IMR-90 (cell line): Measurements from ENCODE around the gene PYCR2. TPM values are rescaled to one million over a fixed set of nuclear protein-coding genes. Genes with fewer than 3 reads are reported as not detected.

Experiments used
- ATAC-seq: fragments of 200-7000 bp; cut with Tn5 transposase; 2 replicates; pipeline ENCODE4 v1.9.1; 2020; ENCODE audit warnings: low read depth, mild to moderate bottlenecking, moderate library complexity
- BruUV-seq: library from RNA; stranded (reverse); fragments of 400-500 nt; replicated peaks from 2 replicates; lab custom pipeline; 2021; lab: Mats Ljungman, UMichigan
- CTCF ChIA-PET: fragments of 300-600 bp; formaldehyde crosslinking; extraction: SDS; loops from one replicate; lab custom pipeline; 2021; ENCODE audit warnings: antibody characterized with exemption; lab: Yijun Ruan, JAX
- POLR2A ChIA-PET: fragments of 300-600 bp; sonication (Branson Sonifier 250); formaldehyde crosslinking; loops from one replicate; lab custom pipeline; 2022; ENCODE audit warnings: antibody characterized with exemption; ENCODE audit not compliant: unreplicated experiment; lab: Charles Lee
- DNase-seq: peaks from one replicate; pipeline ENCODE4 v3.0.0; 2013
- H2AFZ ChIP-seq: replicated peaks from 2 replicates; pipeline ENCODE3; 2013; ENCODE audit warnings: low read length, mild to moderate bottlenecking; ENCODE audit not compliant: poor library complexity
- H2AK5ac ChIP-seq: 2 replicates; pipeline ENCODE4 v1.6.1; 2013; ENCODE audit warnings: low read depth, low read length, inconsistent platforms
- H2AK9ac ChIP-seq: replicated peaks from 2 replicates; pipeline ENCODE3; 2013; ENCODE audit warnings: mild to moderate bottlenecking, low read depth, low read length, moderate library complexity; ENCODE audit not compliant: poor library complexity
- H2BK120ac ChIP-seq: 2 replicates; pipeline ENCODE4 v1.6.1; 2013; ENCODE audit warnings: low read depth, low read length, inconsistent platforms
- H2BK15ac ChIP-seq: 3 replicates; pipeline ENCODE4 v1.6.1; 2013; ENCODE audit warnings: low read depth, low read length, inconsistent platforms
- H2BK20ac ChIP-seq: 2 replicates; pipeline ENCODE4 v1.6.1; 2013; ENCODE audit warnings: low read depth, mild to moderate bottlenecking, inconsistent platforms, low read length, moderate library complexity
- H2BK5ac ChIP-seq: 2 replicates; pipeline ENCODE4 v1.6.1; 2013; ENCODE audit warnings: mild to moderate bottlenecking, low read depth, low read length, inconsistent platforms; ENCODE audit not compliant: poor library complexity, severe bottlenecking
- H3K14ac ChIP-seq: replicated peaks from 2 replicates; pipeline ENCODE4 v1.6.1; 2013; ENCODE audit warnings: low read depth, low read length, inconsistent platforms
- H3K18ac ChIP-seq: 2 replicates; pipeline ENCODE4 v1.6.1; 2013; ENCODE audit warnings: low read depth, low read length, control low read depth
- H3K23ac ChIP-seq: 2 replicates; pipeline ENCODE4 v1.6.1; 2013; ENCODE audit warnings: low read depth, low read length, inconsistent platforms
- H3K27ac ChIP-seq: 2 replicates; pipeline ENCODE4 v1.5.1; 2013; ENCODE audit warnings: mild to moderate bottlenecking, control low read depth, low read length; ENCODE audit not compliant: insufficient read depth
- H3K27me3 ChIP-seq: 2 replicates; pipeline ENCODE4 v1.6.1; 2013; ENCODE audit warnings: low read length; ENCODE audit not compliant: control insufficient read depth, insufficient read depth
- H3K36me3 ChIP-seq: 2 replicates; pipeline ENCODE4 v1.6.1; 2013; ENCODE audit warnings: low read length, mixed read lengths; ENCODE audit not compliant: control insufficient read depth, insufficient read depth
- H3K4ac ChIP-seq: 2 replicates; pipeline ENCODE4 v1.6.1; 2013; ENCODE audit warnings: low read depth, low read length, inconsistent platforms
- H3K4me1 ChIP-seq: 2 replicates; pipeline ENCODE4 v1.6.1; 2013; ENCODE audit warnings: low read length, mixed read lengths; ENCODE audit not compliant: control insufficient read depth, insufficient read depth
- H3K4me2 ChIP-seq: 2 replicates; pipeline ENCODE4 v1.6.1; 2013; ENCODE audit warnings: low read depth, mild to moderate bottlenecking, control low read depth, low read length, moderate library complexity
- H3K4me3 ChIP-seq: 2 replicates; pipeline ENCODE4 v1.5.1; 2013; ENCODE audit warnings: low read depth, mild to moderate bottlenecking, control low read depth, low read length, moderate library complexity; ENCODE audit not compliant: insufficient read depth
- H3K56ac ChIP-seq: 2 replicates; pipeline ENCODE4 v1.6.1; 2013; ENCODE audit warnings: low read length, inconsistent platforms; ENCODE audit not compliant: insufficient read depth; ENCODE audit errors: extremely low read depth
- H3K79me1 ChIP-seq, 2 experiments: 2 replicates each; pipeline ENCODE4 v1.6.1; 2013; ENCODE audit warnings: low read length in 2 of 2, inconsistent platforms in 1 of 2, low read depth in 1 of 2
- H3K9ac ChIP-seq: 2 replicates; pipeline ENCODE4 v1.6.1; 2013; ENCODE audit warnings: low read depth, low read length, control low read depth
- H3K9me1 ChIP-seq: 2 replicates; pipeline ENCODE4 v1.6.1; 2013; ENCODE audit warnings: low read length, inconsistent platforms; ENCODE audit not compliant: insufficient read depth
- H3K9me3 ChIP-seq: 2 replicates; pipeline ENCODE4 v1.6.1; 2013; ENCODE audit warnings: low read length; ENCODE audit not compliant: control insufficient read depth, insufficient read depth
- H4K20me1 ChIP-seq: 2 replicates; pipeline ENCODE4 v1.6.1; 2013; ENCODE audit warnings: low read length, inconsistent platforms; ENCODE audit not compliant: insufficient read depth
- H4K5ac ChIP-seq: 2 replicates; pipeline ENCODE4 v1.6.1; 2013; ENCODE audit warnings: mild to moderate bottlenecking, low read depth, low read length, control low read depth
- H4K8ac ChIP-seq, 2 experiments: 2 replicates each; pipeline ENCODE4 v1.6.1; 2013; ENCODE audit warnings: low read depth in 2 of 2, low read length in 2 of 2, control low read depth in 1 of 2, inconsistent platforms in 1 of 2
- H4K91ac ChIP-seq: 2 replicates; pipeline ENCODE4 v1.6.1; 2013; ENCODE audit warnings: low read depth, low read length, inconsistent platforms; ENCODE audit not compliant: insufficient read depth
- FOS ChIP-seq: fragments of 150-350 bp; IDR thresholded peaks from 2 replicates; pipeline ENCODE4 v1.6.1; 2016; ENCODE audit warnings: low read depth, low read length
- MAFK ChIP-seq: IDR thresholded peaks from 2 replicates; pipeline ENCODE4 v1.6.1; 2012; ENCODE audit warnings: low read depth, low read length, improper control_type of control experiment
- MAZ ChIP-seq: IDR thresholded peaks from 2 replicates; pipeline ENCODE4 v1.6.1; 2012; ENCODE audit warnings: low read depth, mild to moderate bottlenecking, low read length, improper control_type of control experiment, moderate library complexity, borderline replicate concordance
- NFE2L2 ChIP-seq: fragments of 150-350 bp; IDR thresholded peaks from 2 replicates; pipeline ENCODE4 v1.6.1; 2016; ENCODE audit warnings: low read depth, mild to moderate bottlenecking, low read length
- RFX5 ChIP-seq: IDR thresholded peaks from 2 replicates; pipeline ENCODE4 v1.8.0; 2012; ENCODE audit warnings: low read depth, mild to moderate bottlenecking, low read length, moderate library complexity
- WGBS, 2 experiments: methylation state at CpG; one replicate each; pipeline versions ENCODE4 v1.1.5 to v1.1.7; 2013; ENCODE audit warnings: missing lambda C conversion rate in 2 of 2; ENCODE audit not compliant: insufficient read length in 1 of 2; ENCODE audit errors: extremely low coverage in 2 of 2; 5-methylcytosine and 5-hydroxymethylcytosine counted together
- dilution Hi-C: fragments of 300-500 bp; cut with HindIII; formaldehyde crosslinking; loops from one replicate; pipeline ENCODE4 v1.14.3; 2018; ENCODE audit warnings: low sequenced_read_pairs; ENCODE audit not compliant: unreplicated experiment
- in situ Hi-C: fragments of 300-500 bp; cut with MboI; formaldehyde crosslinking; loops from 3 replicates; pipeline ENCODE4 v1.14.3; 2019; ENCODE audit warnings: low sequenced_read_pairs, inconsistent platforms, mixed read lengths
- intact Hi-C: fragments of 100-400 bp; cut with micrococcal nuclease; formaldehyde crosslinking; loops from 2 replicates; pipeline ENCODE4 v1.10.0; 2022
- polyA plus RNA-seq, 3 experiments: library from polyadenylated mRNA; depleted of rRNA; stranded (reverse); fragments of >200 nt; gene quantifications; 2 replicates each; pipeline ENCODE4 v1.2.3, GENCODE V29; 2012; ENCODE audit warnings: low replicate concordance in 1 of 3
- total RNA-seq: library from RNA; depleted of rRNA; stranded (reverse); fragments of >200 nt; gene quantifications from 2 replicates; pipeline ENCODE4 v1.2.3, GENCODE V29; 2012

The PYCR2 gene
- total and polyA plus RNA-seq, 2 of the 4 experiments (the other 2 are of a cell fraction), result 34.4 to 68.1 TPM

DNA sequence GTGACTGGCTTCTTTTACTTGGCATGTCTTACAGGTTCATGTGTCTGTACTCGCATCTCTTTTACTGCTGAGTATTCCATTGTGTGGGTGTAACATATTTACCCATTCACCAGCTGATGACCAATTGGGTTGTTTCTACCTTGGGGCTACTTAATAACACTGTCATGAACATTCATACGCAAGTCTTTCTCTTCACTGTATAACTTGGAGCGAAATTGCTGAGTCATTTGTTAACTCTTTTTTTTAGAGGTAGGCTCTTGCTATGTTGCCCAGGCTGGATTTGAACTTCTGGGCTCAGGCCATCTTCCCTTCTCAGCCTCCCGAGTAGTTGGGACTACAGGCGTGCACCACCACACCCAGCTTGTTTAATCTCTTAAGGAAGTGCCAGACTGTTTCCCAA lies 6.5 kb downstream of the PYCR2 start:
- POLR2A ChIA-PET, result no interaction called here

More for the DNA sequence above, 6.5 kb downstream of the PYCR2 start:
- CTCF ChIA-PET, result interaction anchor here (1.0 kb wide), 1 partner anchor 16 kb away, joined by 3 read pairs; no protein-coding TSS in a partner anchor
- H2BK15ac ChIP-seq, result no peak overlapping the region
- no peak overlapping the region for H2AFZ ChIP-seq
- BruUV-seq, result no TSS peak
- peaks cover 6% of the 10 kb centered on the region for H4K20me1 ChIP-seq
- H3K79me1 ChIP-seq, result peaks cover 7 to 32% of the 10 kb centered on the region in 2 experiments
- ATAC-seq, result no peak
- H3K4me3 ChIP-seq, result no peak overlapping the region
- intact Hi-C loops, result no loop called here
- dilution Hi-C loops, result no loop called here
- in situ Hi-C loops, result no loop called here
- no peak overlapping the region for H2AK5ac ChIP-seq
- peaks cover 13% of the 10 kb centered on the region for H3K9me1 ChIP-seq
- no peak overlapping the region for H4K8ac ChIP-seq
- no peak overlapping the region for H3K4me2 ChIP-seq
- H2BK120ac ChIP-seq, result no peak overlapping the region
- no peak overlapping the region for H3K23ac ChIP-seq
- no peaks in the 10 kb centered on the region for H3K27me3 ChIP-seq
- H4K91ac ChIP-seq, result no peak overlapping the region
- peaks cover 31% of the 10 kb centered on the region for H3K36me3 ChIP-seq
- no peak overlapping the region for H4K5ac ChIP-seq
- WGBS, 2 experiments, result no CpG with 5 or more reads among the region's 5 CpGs
- H3K4ac ChIP-seq, result no peak overlapping the region
- H2BK5ac ChIP-seq, result no peak overlapping the region
- H3K14ac ChIP-seq, result no peak overlapping the region
- TF ChIP-seq MAFK (peak; percentile 63; the same call in 1 of the 2 replicates), RFX5 (no peak), FOS (no peak), MAZ (no peak), NFE2L2 (peak; percentile 94)
- no peak overlapping the region for H3K56ac ChIP-seq
- H2BK20ac ChIP-seq, result no peak overlapping the region
- no peaks in the 10 kb centered on the region for H3K9me3 ChIP-seq
- H3K9ac ChIP-seq, result no peak overlapping the region
- DNase-seq, result peak; percentile 37
- no peak overlapping the region for H2AK9ac ChIP-seq
- H3K4me1 ChIP-seq, result peaks cover 5% of the 10 kb centered on the region; the same call in 1 of the 2 replicates
- H3K18ac ChIP-seq, result no peak overlapping the region
- no peak overlapping the region for H3K27ac ChIP-seq
